Mammary epithelial cell (primary cell): Measurements from ENCODE around the gene KLK2.

Experiments used
- EZH2 ChIP-seq: IDR thresholded peaks from 2 replicates; pipeline ENCODE4 v1.6.1; 2012; ENCODE audit warnings: low read length, inconsistent platforms, borderline replicate concordance
- TF ChIP-seq, protein P1 (sequence below), 2 donors: IDR thresholded peaks in 1 of 2; conservative IDR thresholded peaks in 1 of 2; 2 replicates each; pipeline ENCODE4 v1.5.1; 2011 to 2012; ENCODE audit warnings: inconsistent platforms in 2 of 2, low read length in 2 of 2, mild to moderate bottlenecking in 2 of 2, control low read depth in 1 of 2, low read depth in 1 of 2; ENCODE audit not compliant: insufficient read depth in 1 of 2; ENCODE audit errors: extremely low read depth in 1 of 2

DNA sequence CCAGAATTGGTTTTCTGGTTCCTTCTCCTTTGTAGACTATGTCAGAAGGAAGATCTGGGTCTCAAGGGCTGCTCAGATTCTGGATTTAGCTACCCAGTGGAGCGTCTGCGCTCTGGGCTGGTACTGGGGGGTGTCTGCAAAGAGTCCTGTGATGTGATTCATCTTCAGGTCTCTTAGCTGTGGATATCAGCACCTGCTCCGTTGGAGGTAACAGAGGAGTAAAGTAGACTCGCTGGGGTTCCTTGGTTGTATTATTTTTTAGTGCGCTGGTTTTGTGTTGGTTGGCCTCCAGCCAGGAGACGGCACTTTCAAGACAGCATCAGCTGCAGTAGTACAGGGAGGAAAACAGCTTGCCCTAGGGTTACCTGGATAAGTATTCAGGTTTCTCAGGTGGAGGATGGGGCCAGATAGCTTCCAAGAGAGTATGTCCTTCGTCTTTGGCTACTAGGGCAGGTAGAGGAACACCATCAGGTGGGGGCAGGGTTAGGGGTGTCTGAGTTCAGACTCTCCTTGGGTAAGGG is 29.5 kb upstream of the KLK2 start:
- TF ChIP-seq, protein P1, sequence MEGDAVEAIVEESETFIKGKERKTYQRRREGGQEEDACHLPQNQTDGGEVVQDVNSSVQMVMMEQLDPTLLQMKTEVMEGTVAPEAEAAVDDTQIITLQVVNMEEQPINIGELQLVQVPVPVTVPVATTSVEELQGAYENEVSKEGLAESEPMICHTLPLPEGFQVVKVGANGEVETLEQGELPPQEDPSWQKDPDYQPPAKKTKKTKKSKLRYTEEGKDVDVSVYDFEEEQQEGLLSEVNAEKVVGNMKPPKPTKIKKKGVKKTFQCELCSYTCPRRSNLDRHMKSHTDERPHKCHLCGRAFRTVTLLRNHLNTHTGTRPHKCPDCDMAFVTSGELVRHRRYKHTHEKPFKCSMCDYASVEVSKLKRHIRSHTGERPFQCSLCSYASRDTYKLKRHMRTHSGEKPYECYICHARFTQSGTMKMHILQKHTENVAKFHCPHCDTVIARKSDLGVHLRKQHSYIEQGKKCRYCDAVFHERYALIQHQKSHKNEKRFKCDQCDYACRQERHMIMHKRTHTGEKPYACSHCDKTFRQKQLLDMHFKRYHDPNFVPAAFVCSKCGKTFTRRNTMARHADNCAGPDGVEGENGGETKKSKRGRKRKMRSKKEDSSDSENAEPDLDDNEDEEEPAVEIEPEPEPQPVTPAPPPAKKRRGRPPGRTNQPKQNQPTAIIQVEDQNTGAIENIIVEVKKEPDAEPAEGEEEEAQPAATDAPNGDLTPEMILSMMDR (conservative IDR thresholded peaks at IDR 0.05 in 1 of 2, IDR thresholded peaks at IDR 0.05 in 1 of 2; ENCODE audit: extremely low read depth in 1 of 2, insufficient read depth in 1 of 2, low read depth in 1 of 2, low read length in 2 of 2), result no peak
- no peak for TF ChIP-seq EZH2
